A673 (cell line): ENCODE measurements around the gene CREM. TPM values are rescaled to one million over a fixed set of nuclear protein-coding genes. Genes with fewer than 3 reads are reported as not detected.

Source experiments
- BruUV-seq: library from RNA; stranded (reverse); fragments of 400-500 nt; replicated peaks from 2 replicates; lab custom pipeline; 2021; lab: Mats Ljungman, UMichigan
- CTCF ChIA-PET: fragments of 300-600 bp; sonication (Branson Sonifier 250); formaldehyde crosslinking; loops from one replicate; lab custom pipeline; 2022; ENCODE audit warnings: antibody characterized with exemption; lab: Charles Lee
- POLR2A ChIA-PET: fragments of 300-600 bp; sonication (Branson Sonifier 250); formaldehyde crosslinking; loops from one replicate; lab custom pipeline; 2022; ENCODE audit warnings: antibody characterized with exemption; ENCODE audit not compliant: low non-redundant PET; lab: Charles Lee
- DNase-seq: peaks from one replicate; pipeline ENCODE4 v3.0.0-alpha.2; 2015; ENCODE audit warnings: low spot score
- H3K27ac ChIP-seq: fragments of 200-600 bp; sonication (generic); 2 replicates; pipeline ENCODE4 v1.5.1; 2016; ENCODE audit warnings: mixed run types, low read depth, mild to moderate bottlenecking, mixed read lengths, antibody characterized with exemption, low read length; ENCODE audit not compliant: poor library complexity, severe bottlenecking
- H3K27me3 ChIP-seq: fragments of 200-600 bp; sonication (generic); replicated peaks from 2 replicates; pipeline ENCODE4 v1.6.1; 2017; ENCODE audit warnings: mixed run types, low read depth, mild to moderate bottlenecking, mixed read lengths, antibody characterized with exemption, low read length; ENCODE audit not compliant: insufficient read depth, poor library complexity
- H3K36me3 ChIP-seq: fragments of 200-600 bp; sonication (generic); 2 replicates; pipeline ENCODE4 v1.6.1; 2016; ENCODE audit warnings: mixed run types, mild to moderate bottlenecking, mixed read lengths, antibody characterized with exemption, low read length; ENCODE audit not compliant: insufficient read depth, poor library complexity, severe bottlenecking
- H3K4me1 ChIP-seq: fragments of 200-600 bp; sonication (generic); 2 replicates; pipeline ENCODE4 v1.6.1; 2017; ENCODE audit warnings: mixed run types, mild to moderate bottlenecking, mixed read lengths, antibody characterized with exemption, low read length; ENCODE audit not compliant: insufficient read depth, poor library complexity, severe bottlenecking
- H3K4me3 ChIP-seq: fragments of 200-600 bp; sonication (generic); 2 replicates; pipeline ENCODE4 v1.5.1; 2016; ENCODE audit warnings: low read depth, mixed run types, mild to moderate bottlenecking, mixed read lengths, low read length; ENCODE audit not compliant: poor library complexity, severe bottlenecking
- H3K9me3 ChIP-seq: fragments of 200-600 bp; sonication (generic); 2 replicates; pipeline ENCODE4 v1.6.1; 2016; ENCODE audit warnings: mixed run types, low read depth, mild to moderate bottlenecking, mixed read lengths, antibody characterized with exemption, low read length; ENCODE audit not compliant: poor library complexity, severe bottlenecking
- EZH2 ChIP-seq: fragments of 200-600 bp; sonication (generic); IDR thresholded peaks from 2 replicates; pipeline ENCODE4 v1.6.1; 2017; ENCODE audit warnings: borderline replicate concordance, low read depth, mild to moderate bottlenecking, mixed read lengths, antibody characterized with exemption, low read length; ENCODE audit not compliant: poor library complexity, severe bottlenecking
- intact Hi-C: fragments of 100-400 bp; cut with micrococcal nuclease; formaldehyde crosslinking; loops from one replicate; pipeline ENCODE4 v1.10.0; 2022; ENCODE audit not compliant: unreplicated experiment
- total RNA-seq: library from RNA; stranded (reverse); gene quantifications from 2 replicates; pipeline ENCODE4 v1.2.3, GENCODE V29; 2021
- TF ChIP-seq, protein P1 (sequence below): fragments of 300-800, 200-600 bp; sonication (generic); conservative IDR thresholded peaks from 2 replicates; pipeline ENCODE4 v1.5.1; 2017; ENCODE audit warnings: low read depth, mild to moderate bottlenecking, antibody characterized with exemption, low read length, moderate library complexity, mixed read lengths

The CREM gene
- total RNA-seq, 1 experiment from 2014 or later = 66.3 TPM

GRCh38 chr10:35172146-35172545 is 45.5 kb downstream of the CREM start:
- ChIA-PET POLR2A (interaction anchor here (0.7 kb wide), 1 partner anchor 202 kb away, joined by 3 read pairs; no protein-coding TSS in a partner anchor), CTCF (interaction anchor here (1.4 kb wide), 1 partner anchor 24 kb away, joined by 5 read pairs; no protein-coding TSS in a partner anchor)
- peak overlapping the region; percentile 49 for H3K27ac ChIP-seq
- no peaks in the 10 kb centered on the region for H3K36me3 ChIP-seq
- intact Hi-C loops = no loop called here
- peaks cover 20% of the 10 kb centered on the region for H3K4me1 ChIP-seq
- DNase-seq = no peak
- no peaks in the 10 kb centered on the region for H3K27me3 ChIP-seq
- TF ChIP-seq, protein P1, sequence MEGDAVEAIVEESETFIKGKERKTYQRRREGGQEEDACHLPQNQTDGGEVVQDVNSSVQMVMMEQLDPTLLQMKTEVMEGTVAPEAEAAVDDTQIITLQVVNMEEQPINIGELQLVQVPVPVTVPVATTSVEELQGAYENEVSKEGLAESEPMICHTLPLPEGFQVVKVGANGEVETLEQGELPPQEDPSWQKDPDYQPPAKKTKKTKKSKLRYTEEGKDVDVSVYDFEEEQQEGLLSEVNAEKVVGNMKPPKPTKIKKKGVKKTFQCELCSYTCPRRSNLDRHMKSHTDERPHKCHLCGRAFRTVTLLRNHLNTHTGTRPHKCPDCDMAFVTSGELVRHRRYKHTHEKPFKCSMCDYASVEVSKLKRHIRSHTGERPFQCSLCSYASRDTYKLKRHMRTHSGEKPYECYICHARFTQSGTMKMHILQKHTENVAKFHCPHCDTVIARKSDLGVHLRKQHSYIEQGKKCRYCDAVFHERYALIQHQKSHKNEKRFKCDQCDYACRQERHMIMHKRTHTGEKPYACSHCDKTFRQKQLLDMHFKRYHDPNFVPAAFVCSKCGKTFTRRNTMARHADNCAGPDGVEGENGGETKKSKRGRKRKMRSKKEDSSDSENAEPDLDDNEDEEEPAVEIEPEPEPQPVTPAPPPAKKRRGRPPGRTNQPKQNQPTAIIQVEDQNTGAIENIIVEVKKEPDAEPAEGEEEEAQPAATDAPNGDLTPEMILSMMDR = no peak
- no peak for TF ChIP-seq EZH2
- H3K9me3 ChIP-seq = no peaks in the 10 kb centered on the region
- H3K4me3 ChIP-seq = peak overlapping the region; percentile 1
- BruUV-seq = no TSS peak

DNA sequence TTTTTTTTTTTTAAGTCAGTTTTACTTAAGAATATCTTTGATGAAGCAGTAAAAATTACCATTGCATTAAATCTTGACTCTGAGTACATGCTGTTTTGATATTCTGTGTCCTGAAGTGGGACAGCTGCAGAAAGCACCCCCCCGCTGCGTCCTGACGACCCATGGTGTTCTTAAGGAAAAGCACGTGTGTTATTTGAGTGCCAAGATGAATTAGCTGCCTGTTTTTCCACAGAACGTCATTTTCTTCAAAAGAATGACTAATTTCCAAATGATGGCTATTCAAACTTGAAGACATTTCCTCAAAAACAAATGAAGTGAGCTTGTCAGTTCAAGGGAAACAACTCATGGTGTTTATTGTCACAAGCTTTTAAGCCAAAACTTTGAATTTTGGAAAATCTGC is 45.9 kb downstream of the CREM start:
- no peaks in the 10 kb centered on the region for H3K9me3 ChIP-seq
- H3K27me3 ChIP-seq = no peaks in the 10 kb centered on the region
- no TSS peak for BruUV-seq
- H3K4me1 ChIP-seq = peaks cover 20% of the 10 kb centered on the region
- no peak for TF ChIP-seq EZH2
- TF ChIP-seq, protein P1 = no peak
- ChIA-PET POLR2A (interaction anchor here (0.7 kb wide), 1 partner anchor 202 kb away, joined by 3 read pairs; no protein-coding TSS in a partner anchor), CTCF (interaction anchor here (1.4 kb wide), 1 partner anchor 23 kb away, joined by 5 read pairs; no protein-coding TSS in a partner anchor)
- intact Hi-C loops = no loop called here
- peak; percentile 87 for DNase-seq
- peak overlapping the region; percentile 51 for H3K27ac ChIP-seq
- H3K4me3 ChIP-seq = peak overlapping the region; percentile 1
- no peaks in the 10 kb centered on the region for H3K36me3 ChIP-seq

GRCh38 chr10:35178331-35178730 is 51.7 kb downstream of the CREM start:
- intact Hi-C loops = no loop called here
- H3K36me3 ChIP-seq = no peaks in the 10 kb centered on the region
- CTCF ChIA-PET = no interaction called here
- H3K4me1 ChIP-seq = peaks cover 10% of the 10 kb centered on the region
- no peak overlapping the region for H3K27ac ChIP-seq
- no peaks in the 10 kb centered on the region for H3K9me3 ChIP-seq
- no peak for DNase-seq
- POLR2A ChIA-PET = no interaction called here
- no peaks in the 10 kb centered on the region for H3K27me3 ChIP-seq
- no peak for TF ChIP-seq EZH2
- TF ChIP-seq, protein P1 = no peak
- no TSS peak for BruUV-seq
- H3K4me3 ChIP-seq = no peak overlapping the region
